Embryonic facial prominence (tissue), 1 donor: Measurements from ENCODE around the gene FAM149B1.
"Not testable (repeated sequence)": the region's sequence is repeated elsewhere in the genome, so short reads cannot be mapped to it uniquely, and the experiment has no call there.

ENCODE experiments used
- DNase-seq: peaks from one replicate; pipeline ENCODE4 v3.0.0-alpha.2; 2016; ENCODE audit errors: extremely low spot score

Gene FAM149B1

GRCh38 chr10:73232887-73233286 lies 65.0 kb downstream of the FAM149B1 start:
- no peak for DNase-seq

- DNase-seq: no peak
Observed at GRCh38 chr10:73233883-73234282, 66.0 kb downstream of the FAM149B1 start.

DNA sequence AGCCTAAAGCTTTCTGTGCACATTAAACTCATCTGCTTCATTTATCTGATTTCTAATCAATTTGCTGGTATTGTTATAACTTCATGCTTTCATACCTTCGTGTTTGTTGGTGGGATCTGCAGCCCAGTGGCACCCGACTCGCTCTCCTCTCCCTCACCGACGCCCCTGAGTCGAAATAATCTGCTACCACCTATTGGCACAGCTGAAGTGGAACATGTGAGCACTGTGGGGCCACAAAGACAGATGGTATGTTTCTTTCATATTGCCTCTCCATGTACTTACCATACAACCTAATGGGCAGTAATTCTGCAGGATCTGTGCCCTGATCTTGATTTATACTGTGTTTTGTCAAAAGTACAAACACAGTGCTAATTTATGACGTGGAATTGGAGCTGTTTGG lies 66.8 kb downstream of the FAM149B1 start:
- no peak for DNase-seq

DNA sequence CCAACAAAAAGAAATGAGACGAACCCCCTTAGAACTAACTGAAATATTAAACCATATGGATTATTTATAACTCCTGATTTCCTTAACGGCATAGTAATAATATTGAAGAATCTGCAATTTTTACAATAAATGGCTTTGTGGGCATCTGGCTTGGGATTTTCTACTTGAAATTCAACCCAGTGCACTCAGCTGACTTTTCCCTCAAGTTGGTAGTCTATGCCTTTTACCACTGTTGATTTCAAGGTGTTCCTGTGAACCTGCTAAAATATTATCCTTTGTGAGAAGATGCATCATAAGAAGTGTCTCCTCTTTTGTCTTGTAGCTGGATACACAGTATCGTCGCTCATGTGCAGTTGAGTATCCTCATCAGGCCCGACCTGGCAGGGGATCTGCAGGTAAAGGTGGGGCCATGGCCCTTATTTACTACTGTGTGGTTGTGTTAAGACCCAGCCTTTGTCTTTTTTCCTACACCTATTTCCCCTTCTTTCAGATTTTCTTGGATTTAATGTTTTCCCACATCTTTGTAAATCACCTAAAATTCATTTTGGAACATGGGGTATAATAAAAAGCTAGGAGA lies 71.2 kb downstream of the FAM149B1 start:
- DNase-seq: no peak

GRCh38 chr10:73239908-73240307 lies 72.0 kb downstream of the FAM149B1 start:
- no peak for DNase-seq

DNA sequence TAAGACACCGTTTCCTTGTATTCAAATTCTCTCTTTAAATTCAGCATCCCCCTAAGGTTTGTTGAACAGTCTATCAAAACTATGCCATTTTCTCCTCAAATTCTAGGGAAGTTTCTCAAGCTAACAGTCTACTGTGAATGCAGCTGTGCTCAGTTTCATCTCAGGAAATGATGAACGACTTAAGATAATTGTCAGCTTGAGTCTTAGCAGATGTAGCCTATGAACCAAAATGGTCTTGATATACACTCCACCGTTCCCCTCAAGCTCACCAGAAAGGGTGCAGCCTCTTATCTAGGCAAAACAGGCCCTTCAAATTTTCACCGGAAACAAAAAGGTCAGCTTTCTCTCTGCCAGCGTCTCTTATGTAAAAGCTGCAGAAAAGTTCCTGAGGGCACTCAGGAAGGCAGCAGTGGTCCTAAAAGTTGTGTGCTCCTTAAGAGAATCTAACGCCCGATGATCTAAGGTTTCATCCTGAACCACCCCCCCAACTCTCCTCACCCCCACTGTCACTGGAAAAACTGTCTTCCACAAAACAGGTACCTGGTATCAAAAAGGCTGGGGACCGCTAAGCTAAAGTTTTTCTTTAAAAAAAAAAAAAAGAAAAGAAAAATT lies 77.1 kb downstream of the FAM149B1 start:
- no peak for DNase-seq

- no peak for DNase-seq
Observed at GRCh38 chr10:73246322-73246645, 78.4 kb downstream of the FAM149B1 start.

GRCh38 chr10:73246646-73247508 lies 79.0 kb downstream of the FAM149B1 start, which contains the start of gene DNAJC9:
Gene DNAJC9, minus strand, starts transcription at chr10:73247255. Its CDS starts 66 bp downstream, at chr10:73247189.
- DNase-seq: peak; percentile 90

GRCh38 chr10:73247509-73248258 lies 79.8 kb downstream of the FAM149B1 start:
- no peak for DNase-seq

GRCh38 chr10:73248259-73248724 lies 80.4 kb downstream of the FAM149B1 start:
- no peak for DNase-seq

- no peak for DNase-seq
Observed at GRCh38 chr10:73251683-73252444, 83.9 kb downstream of the FAM149B1 start.

- DNase-seq: peak; percentile 94
Observed at GRCh38 chr10:73252445-73253224, 84.7 kb downstream of the FAM149B1 start, which contains the start of gene MRPS16. Gene MRPS16, minus strand, starts transcription at chr10:73252644. Its CDS starts 162 bp downstream, at chr10:73252482.

DNA sequence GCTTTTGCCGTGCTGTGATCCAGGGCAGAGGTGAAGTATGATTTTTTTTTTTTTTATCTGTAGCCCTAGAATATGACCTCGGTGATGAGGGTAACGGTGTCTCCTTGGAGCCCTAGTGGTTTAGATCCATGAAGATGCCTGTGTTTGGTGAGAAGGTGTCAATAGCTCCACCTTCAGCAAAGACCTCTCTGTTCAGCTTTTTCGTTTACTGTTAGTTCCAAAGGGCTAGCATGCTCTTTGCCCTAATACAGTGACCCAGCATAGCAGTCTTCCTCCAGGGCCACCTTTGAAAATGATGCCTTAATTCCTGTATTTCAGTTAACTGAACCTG lies 85.3 kb downstream of the FAM149B1 start:
- no peak for DNase-seq

DNA sequence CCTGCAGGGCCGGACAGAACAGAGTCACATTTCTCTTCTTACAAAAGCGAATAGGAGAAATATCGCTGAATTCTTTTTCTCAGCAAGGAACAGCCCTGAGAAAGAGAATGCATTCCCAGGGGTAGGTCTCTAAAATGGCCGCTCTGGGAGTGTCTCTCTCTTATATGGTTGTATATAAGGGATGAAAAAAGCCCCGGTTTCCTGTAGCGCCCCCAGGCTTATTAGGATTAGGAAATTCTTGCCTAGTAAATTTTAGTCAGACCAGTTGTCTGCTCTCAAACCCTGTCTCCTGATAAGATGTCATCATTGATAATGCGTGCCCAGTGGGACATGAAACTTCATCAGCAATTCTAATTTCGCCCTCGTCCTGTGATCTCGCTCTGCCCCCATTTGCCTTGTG lies 90.7 kb downstream of the FAM149B1 start:
- DNase-seq: not testable (repeated sequence)

- DNase-seq: no peak
Observed at GRCh38 chr10:73261362-73261995, 93.6 kb downstream of the FAM149B1 start.

- DNase-seq: no peak
Observed at GRCh38 chr10:73262105-73262730, 94.3 kb downstream of the FAM149B1 start.

- no peak for DNase-seq
Observed at GRCh38 chr10:73262880-73263555, 95.1 kb downstream of the FAM149B1 start.

- no peak for DNase-seq
Observed at GRCh38 chr10:73263693-73264347, 95.9 kb downstream of the FAM149B1 start.
